ENCODE measurements around the gene SEPTIN10. TPM values are rescaled to one million over a fixed set of nuclear protein-coding genes. Genes with fewer than 3 reads are reported as not detected.
"Not testable (repeated sequence)": the region's sequence is repeated elsewhere in the genome, so short reads cannot be mapped to it uniquely, and the experiment has no call there.

SEPTIN10 gene
- 31.5 and 46.9 TPM in 2 replicates for total RNA-seq (2014; rRNA removed; shearing (Covaris generic); ENCODE audit: low replicate concordance)

GRCh38 chr2:109613922-109614714, at the start of gene SEPTIN10, which contains the start of gene SOWAHC:
Gene SEPTIN10, minus strand, starts transcription at chr2:109613966. Its CDS starts 139 bp downstream, at chr2:109613827.
Gene SOWAHC, plus strand, starts transcription at chr2:109614364. Its CDS starts 126 bp downstream, at chr2:109614490.
- Histone ChIP-seq H3K36me3 (peaks cover 12% of the 10 kb centered on the region), H3K27me3 (no peaks in the 10 kb centered on the region), H3K4me3 (peak within 1 kb of the TSS; percentile 83), H3K9me3 (no peaks in the 10 kb centered on the region)
- DNase-seq: peak; percentile 99

- DNase-seq: no peak
- H3K4me3 ChIP-seq: no peak overlapping the region
- no peaks in the 10 kb centered on the region for H3K36me3 ChIP-seq
- no peaks in the 10 kb centered on the region for H3K27me3 ChIP-seq
- H3K9me3 ChIP-seq: no peaks in the 10 kb centered on the region
Observed at GRCh38 chr2:109662889-109663288, 49.1 kb upstream of the SEPTIN10 start.

GRCh38 chr2:109660046-109660860, 46.5 kb upstream of the SEPTIN10 start:
- no peaks in the 10 kb centered on the region for H3K9me3 ChIP-seq
- DNase-seq: no peak
- H3K27me3 ChIP-seq: no peaks in the 10 kb centered on the region
- H3K36me3 ChIP-seq: no peaks in the 10 kb centered on the region
- H3K4me3 ChIP-seq: no peak overlapping the region

GRCh38 chr2:109659396-109660045, 45.8 kb upstream of the SEPTIN10 start:
- H3K36me3 ChIP-seq: no peaks in the 10 kb centered on the region
- no peak overlapping the region for H3K4me3 ChIP-seq
- no peak for DNase-seq
- no peaks in the 10 kb centered on the region for H3K9me3 ChIP-seq
- no peaks in the 10 kb centered on the region for H3K27me3 ChIP-seq

- DNase-seq: no peak
Observed at GRCh38 chr2:109655287-109655686, 41.5 kb upstream of the SEPTIN10 start.

GRCh38 chr2:109654326-109655050, 40.7 kb upstream of the SEPTIN10 start:
- Histone ChIP-seq H3K27me3 (no peaks in the 10 kb centered on the region), H3K4me3 (no peak overlapping the region)
- no peak for DNase-seq

More at GRCh38 chr2:109655287-109655686, 41.5 kb upstream of the SEPTIN10 start:
- H3K36me3 ChIP-seq: no peaks in the 10 kb centered on the region
- H3K27me3 ChIP-seq: no peaks in the 10 kb centered on the region
- no peak overlapping the region for H3K4me3 ChIP-seq
- no peaks in the 10 kb centered on the region for H3K9me3 ChIP-seq

GRCh38 chr2:109649736-109650695, 36.2 kb upstream of the SEPTIN10 start:
- Histone ChIP-seq H3K4me3 (no peak overlapping the region), H3K9me3 (no peaks in the 10 kb centered on the region), H3K27me3 (no peaks in the 10 kb centered on the region), H3K36me3 (no peaks in the 10 kb centered on the region)
- no peak for DNase-seq

More at GRCh38 chr2:109654326-109655050, 40.7 kb upstream of the SEPTIN10 start:
- H3K36me3 ChIP-seq: no peaks in the 10 kb centered on the region
- no peaks in the 10 kb centered on the region for H3K9me3 ChIP-seq

GRCh38 chr2:109648041-109648527, 34.3 kb upstream of the SEPTIN10 start:
- Histone ChIP-seq H3K9me3 (no peaks in the 10 kb centered on the region), H3K27me3 (no peaks in the 10 kb centered on the region), H3K4me3 (0 out of 2 replicates have a peak overlapping the region, but pooled peaks have one; percentile 1), H3K36me3 (no peaks in the 10 kb centered on the region)
- peak; percentile 76 for DNase-seq

- H3K36me3 ChIP-seq: no peaks in the 10 kb centered on the region
- no peaks in the 10 kb centered on the region for H3K9me3 ChIP-seq
- H3K4me3 ChIP-seq: 0 out of 2 replicates have a peak overlapping the region, but pooled peaks have one; percentile 1
- H3K27me3 ChIP-seq: no peaks in the 10 kb centered on the region
- peak; percentile 92 for DNase-seq
Observed at GRCh38 chr2:109647636-109648035, 33.9 kb upstream of the SEPTIN10 start.

- Histone ChIP-seq H3K36me3 (no peaks in the 10 kb centered on the region), H3K27me3 (no peaks in the 10 kb centered on the region), H3K4me3 (no peak overlapping the region), H3K9me3 (no peaks in the 10 kb centered on the region)
- DNase-seq: peak; percentile 35
Observed at GRCh38 chr2:109646961-109647360, 33.2 kb upstream of the SEPTIN10 start.

- Histone ChIP-seq H3K9me3 (no peaks in the 10 kb centered on the region), H3K4me3 (no peak overlapping the region), H3K27me3 (no peaks in the 10 kb centered on the region), H3K36me3 (no peaks in the 10 kb centered on the region)
- no peak for DNase-seq
Observed at GRCh38 chr2:109645412-109646184, 31.8 kb upstream of the SEPTIN10 start.

- no peak overlapping the region for H3K4me3 ChIP-seq
- H3K27me3 ChIP-seq: no peaks in the 10 kb centered on the region
- H3K9me3 ChIP-seq: no peaks in the 10 kb centered on the region
- no peak for DNase-seq
- H3K36me3 ChIP-seq: no peaks in the 10 kb centered on the region
Observed at GRCh38 chr2:109644571-109645275, 31.0 kb upstream of the SEPTIN10 start.

- H3K27me3 ChIP-seq, H3K4me3 ChIP-seq, H3K9me3 ChIP-seq, DNase-seq, H3K36me3 ChIP-seq: not testable (repeated sequence)
Observed at GRCh38 chr2:109640000-109640399, 26.2 kb upstream of the SEPTIN10 start.

- no peak overlapping the region for H3K4me3 ChIP-seq
- peak; percentile 18 for DNase-seq
- H3K9me3 ChIP-seq: no peaks in the 10 kb centered on the region
Observed at GRCh38 chr2:109638795-109639194, 25.0 kb upstream of the SEPTIN10 start.

More at GRCh38 chr2:109638795-109639194, 25.0 kb upstream of the SEPTIN10 start:
- Histone ChIP-seq H3K36me3 (no peaks in the 10 kb centered on the region), H3K27me3 (no peaks in the 10 kb centered on the region)
